Bone marrow (tissue), 2 donors: Measurements from ENCODE around the gene NFKBIE.
"Not testable (repeated sequence)": the region's sequence is repeated elsewhere in the genome, so short reads cannot be mapped to it uniquely, and the experiment has no call there.

Source experiments
- DNase-seq, 2 donors: peaks; one replicate each; lab custom pipeline; 2025; lab: John Stamatoyannopoulos, UW

Gene NFKBIE

GRCh38 chr6:44245912-44246662 is 19.3 kb downstream of the NFKBIE start:
- peak; percentile 45 to 78 for DNase-seq

GRCh38 chr6:44245391-44245911 is 19.9 kb downstream of the NFKBIE start:
- DNase-seq = no peak

- DNase-seq = no peak
Measured at GRCh38 chr6:44243345-44243744, 22.0 kb downstream of the NFKBIE start.

- DNase-seq = no peak
Measured at GRCh38 chr6:44238687-44239350, 26.5 kb downstream of the NFKBIE start.

GRCh38 chr6:44237813-44238433 is 27.4 kb downstream of the NFKBIE start:
- peak; percentile 46 to 89 for DNase-seq

- peak; percentile 85 to 97 for DNase-seq
Measured at GRCh38 chr6:44237021-44237812, 28.1 kb downstream of the NFKBIE start.

GRCh38 chr6:44235891-44236516 is 29.3 kb downstream of the NFKBIE start:
- DNase-seq = no peak

GRCh38 chr6:44235269-44235668 is 30.1 kb downstream of the NFKBIE start:
- no peak for DNase-seq

- no peak for DNase-seq
Measured at GRCh38 chr6:44234101-44235025, 31.0 kb downstream of the NFKBIE start.

GRCh38 chr6:44233567-44234100 is 31.7 kb downstream of the NFKBIE start:
- no peak for DNase-seq

GRCh38 chr6:44232676-44233566 is 32.4 kb downstream of the NFKBIE start:
- DNase-seq = no peak

- DNase-seq = not testable (repeated sequence)
Measured at GRCh38 chr6:44231426-44231825, 33.9 kb downstream of the NFKBIE start.

GRCh38 chr6:44230034-44230675 is 35.2 kb downstream of the NFKBIE start:
- DNase-seq = no peak

GRCh38 chr6:44229376-44230033 is 35.8 kb downstream of the NFKBIE start:
- DNase-seq = no peak

- DNase-seq = no peak
Measured at GRCh38 chr6:44228836-44229235, 36.5 kb downstream of the NFKBIE start.

GRCh38 chr6:44228433-44228832 is 36.9 kb downstream of the NFKBIE start:
- DNase-seq = no peak

GRCh38 chr6:44228031-44228430 is 37.3 kb downstream of the NFKBIE start:
- DNase-seq = no peak

- no peak for DNase-seq
Measured at GRCh38 chr6:44227148-44227793, 38.1 kb downstream of the NFKBIE start.
